HepG2 (cell line): ENCODE results near the gene BDH2. TPM values are rescaled to one million over a fixed set of nuclear protein-coding genes. Genes with fewer than 3 reads are reported as not detected.

Source experiments
- ATAC-seq: fragments of 200-7000 bp; cut with Tn5 transposase; 3 replicates; pipeline ENCODE4 v1.9.1; 2020; ENCODE audit warnings: mild to moderate bottlenecking, moderate library complexity
- Bru-seq: library from RNA; stranded (reverse); fragments of 400-500 nt; gene quantifications from one replicate; lab custom pipeline; 2021; lab: Mats Ljungman, UMichigan
- BruChase-seq, 2 experiments: library from RNA; stranded (reverse); fragments of 400-500 nt; gene quantifications; one replicate each; lab custom pipeline; 2021; lab: Mats Ljungman, UMichigan
- BruUV-seq: library from RNA; stranded (reverse); fragments of 400-500 nt; replicated peaks from 2 replicates; lab custom pipeline; 2021; lab: Mats Ljungman, UMichigan
- CTCF ChIA-PET: fragments of 300-600 bp; formaldehyde crosslinking; extraction: SDS; loops from one replicate; lab custom pipeline; 2021; ENCODE audit warnings: low total read pairs, inconsistent platforms, low intra/inter-chr PET ratio; lab: Yijun Ruan, JAX
- POLR2A ChIA-PET: fragments of 350-600 bp; sonication (Branson Sonifier 250); formaldehyde crosslinking; loops from one replicate; lab custom pipeline; 2020; ENCODE audit warnings: antibody characterized with exemption, inconsistent platforms; lab: Yijun Ruan, JAX
- DNase-seq: peaks from one replicate; pipeline ENCODE4 v3.0.0-alpha.2; 2015; ENCODE audit warnings: low spot score
- FAIRE-seq: peaks from 3 replicates; lab custom pipeline; 2011; peaks lifted over from hg19 to GRCh38; lab: Jason Lieb, UNC
- H2AFZ ChIP-seq: one replicate; pipeline ENCODE4 v1.6.1; 2011; ENCODE audit warnings: low read length, inconsistent platforms
- H3K27ac ChIP-seq: fragments of 300-600 bp; 3 replicates; pipeline ENCODE4 v1.8.0; 2011; ENCODE audit warnings: mixed run types, mild to moderate bottlenecking, mixed read lengths, low read length, inconsistent platforms; ENCODE audit not compliant: insufficient read depth; ENCODE audit errors: extremely low read length
- H3K27me3 ChIP-seq, 2 experiments: fragments of 200-600 bp in 1 of 2; 2 replicates in 1 of 2; 3 replicates in 1 of 2; pipeline versions ENCODE4 v1.6.0 to v1.8.0; 2011; ENCODE audit warnings: low read length in 2 of 2, mild to moderate bottlenecking in 2 of 2, moderate library complexity in 2 of 2, inconsistent platforms in 1 of 2; ENCODE audit not compliant: insufficient read depth in 2 of 2, control insufficient read depth in 1 of 2
- H3K36me3 ChIP-seq, 2 experiments: fragments of 200-600 bp in 1 of 2; replicated peaks in 1 of 2; 2 replicates in 1 of 2; 3 replicates in 1 of 2; pipeline versions ENCODE4 v1.5.1 to v1.8.0; 2011; ENCODE audit warnings: low read length in 2 of 2, inconsistent platforms in 1 of 2; ENCODE audit not compliant: insufficient read depth in 2 of 2, control insufficient read depth in 1 of 2
- H3K4me1 ChIP-seq: 2 replicates; pipeline ENCODE4 v1.5.1; 2012; ENCODE audit warnings: low read length, inconsistent platforms; ENCODE audit not compliant: insufficient read depth
- H3K4me2 ChIP-seq: 2 replicates; pipeline ENCODE4 v1.6.0; 2011; ENCODE audit warnings: low read depth, low read length, inconsistent platforms
- H3K4me3 ChIP-seq, 3 experiments: fragments of 200-600 bp in 1 of 3; sonication (generic), shearing (Covaris generic) in 1 of 3; replicated peaks in 1 of 3; 2 replicates each; pipeline ENCODE4 v1.5.1; 2011 to 2016; ENCODE audit warnings: low read length in 3 of 3, inconsistent platforms in 2 of 3, low read depth in 2 of 3, mild to moderate bottlenecking in 2 of 3, control low read depth in 1 of 3, mixed read lengths in 1 of 3; ENCODE audit not compliant: insufficient read depth in 1 of 3
- H3K79me2 ChIP-seq: one replicate; pipeline ENCODE4 v1.6.1; 2011; ENCODE audit warnings: low read length, inconsistent platforms; ENCODE audit not compliant: insufficient read depth
- H3K9ac ChIP-seq: 2 replicates; pipeline ENCODE4 v1.6.0; 2011; ENCODE audit warnings: mild to moderate bottlenecking, low read depth, low read length, inconsistent platforms; ENCODE audit not compliant: insufficient read depth
- H3K9me3 ChIP-seq: 2 replicates; pipeline ENCODE4 v1.5.1; 2012; ENCODE audit warnings: mild to moderate bottlenecking, low read length
- H4K20me1 ChIP-seq: 2 replicates; pipeline ENCODE4 v1.6.0; 2011; ENCODE audit warnings: inconsistent platforms, mild to moderate bottlenecking, low read length, moderate library complexity; ENCODE audit not compliant: insufficient read depth
- CREB1 ChIP-seq, 2 experiments: fragments of 450-650 bp in 1 of 2; IDR thresholded peaks; 2 replicates each; pipeline ENCODE4 v1.6.1; 2016 to 2017; ENCODE audit warnings: control low read depth in 1 of 2, mild to moderate bottlenecking in 1 of 2, missing compliant biosample characterization in 1 of 2, missing genetic modification characterization in 1 of 2
- HMGXB3 ChIP-seq: sonication (generic); formaldehyde crosslinking; IDR thresholded peaks from 2 replicates; pipeline ENCODE4 v1.4.0; 2020; ENCODE audit warnings: missing genetic modification reagents, borderline replicate concordance
- KLF16 ChIP-seq, 2 experiments: sonication (generic) in 1 of 2; formaldehyde crosslinking in 1 of 2; IDR thresholded peaks; 2 replicates each; pipeline versions ENCODE4 v1.6.1 to v1.8.0; 2016 to 2023; ENCODE audit warnings: missing genetic modification reagents in 2 of 2, missing compliant biosample characterization in 1 of 2
- KMT2B ChIP-seq: IDR thresholded peaks from 2 replicates; pipeline ENCODE4 v1.6.1; 2016; ENCODE audit warnings: missing genetic modification reagents, missing compliant biosample characterization
- MXD4 ChIP-seq: IDR thresholded peaks from 2 replicates; pipeline ENCODE4 v1.6.1; 2016; ENCODE audit warnings: mild to moderate bottlenecking, missing biosample characterization, missing genetic modification reagents
- SOX5 ChIP-seq: IDR thresholded peaks from 2 replicates; pipeline ENCODE4 v1.6.1; 2016; ENCODE audit warnings: borderline replicate concordance
- ZNF256 ChIP-seq: sonication (generic); formaldehyde crosslinking; conservative IDR thresholded peaks from 2 replicates; pipeline ENCODE4 v1.4.0; 2020; ENCODE audit warnings: missing genetic modification reagents
- ZNF615 ChIP-seq: sonication (generic); formaldehyde crosslinking; IDR thresholded peaks from 2 replicates; pipeline ENCODE4 v1.5.0; 2020; ENCODE audit warnings: mild to moderate bottlenecking, missing genetic modification reagents, borderline replicate concordance
- ZNF660 ChIP-seq: sonication (generic); formaldehyde crosslinking; IDR thresholded peaks from 2 replicates; pipeline ENCODE4 v1.5.1; 2020; ENCODE audit warnings: mild to moderate bottlenecking, low read depth, missing genetic modification reagents, borderline replicate concordance
- WGBS: methylation state at CpG from one replicate; pipeline ENCODE4 v1.1.6; 2017; ENCODE audit warnings: low lambda C conversion rate; 5-methylcytosine and 5-hydroxymethylcytosine counted together
- in situ Hi-C: cut with HindIII; loops from 2 replicates; pipeline ENCODE4 v1.10.0; 2017; ENCODE audit warnings: low pct_unique_long_range_greater_than_20kb; ENCODE audit not compliant: extremely low pct_ligation_motif_present
- intact Hi-C: fragments of 100-400 bp; cut with micrococcal nuclease; formaldehyde crosslinking; loops from one replicate; pipeline ENCODE4 v1.10.0; 2022; ENCODE audit not compliant: unreplicated experiment
- long read RNA-seq, 2 experiments: library from RNA in 1 of 2; library from polyadenylated mRNA in 1 of 2; stranded (forward) in 1 of 2; unstranded in 1 of 2; transcript quantifications; one replicate each; pipeline ENCODE4 v2.0.0, GENCODE V29; 2019 to 2022
- polyA minus RNA-seq, 3 experiments: library from RNA; depleted of rRNA, polyadenylated mRNA; stranded (reverse); fragments of >200 nt; gene quantifications; 2 replicates each; pipeline ENCODE4 v1.2.3, GENCODE V29; 2011; ENCODE audit warnings: low replicate concordance in 1 of 3
- polyA plus RNA-seq, 8 experiments: library from polyadenylated mRNA; depleted of rRNA in 3 of 8; stranded (reverse) in 7 of 8; unstranded in 1 of 8; fragments of >200 nt; fragmentation: Illumina TruSeq in 4 of 8; extraction: Trizol in 4 of 8; gene quantifications; 2 replicates each; pipeline versions ENCODE4 v1.2.1 to v1.2.3, GENCODE V29; 2011 to 2016; ENCODE audit warnings: low read depth in 4 of 8, missing spikeins in 1 of 8, mixed read lengths in 1 of 8; ENCODE audit not compliant: insufficient read depth in 1 of 8
- total RNA-seq, 5 experiments: library from RNA; depleted of rRNA; stranded (reverse); fragments of >200 nt; fragmentation: Illumina TruSeq; extraction: Trizol; gene quantifications; 2 replicates each; pipeline ENCODE4 v1.2.3, GENCODE V29; 2016; ENCODE audit warnings: low read depth in 1 of 5
- TF ChIP-seq, protein P1 (sequence below): sonication (generic); formaldehyde crosslinking; IDR thresholded peaks from 2 replicates; pipeline ENCODE4 v1.5.0; 2020; ENCODE audit warnings: mild to moderate bottlenecking, missing genetic modification reagents, moderate library complexity

BDH2 gene
- total RNA-seq (2016; rRNA removed; fragmentation: Illumina TruSeq; extraction: Trizol) (46.2 and 61.0 TPM in 2 replicates), polyA plus RNA-seq (2011; rRNA removed) (29.1 and 34.8 TPM in 2 replicates), polyA minus RNA-seq (2011; rRNA and poly(A)+ RNA removed; ENCODE audit: low replicate concordance) (4.5 and 6.4 TPM in 2 replicates), Bru-seq, nascent RNA (percentile 55 among the genes with signal in this experiment), BruChase-seq, experiment 1, labeled RNA remaining after a 6-hour chase (percentile 52 among the genes with signal in this experiment), BruChase-seq, experiment 2, labeled RNA remaining after a 2-hour chase (percentile 48 among the genes with signal in this experiment)
- total RNA-seq (2016; cell fraction: cytosol; rRNA removed; fragmentation: Illumina TruSeq; extraction: Trizol; ENCODE audit: low read depth), result 5.9 and 7.4 TPM in 2 replicates
- total RNA-seq (2016; cell fraction: insoluble cytoplasmic fraction; rRNA removed; fragmentation: Illumina TruSeq; extraction: Trizol), result 43.7 and 65.1 TPM in 2 replicates
- total RNA-seq (2016; cell fraction: membrane; rRNA removed; fragmentation: Illumina TruSeq; extraction: Trizol), result 9.9 and 10.2 TPM in 2 replicates
- 25.2 and 26.4 TPM in 2 replicates for total RNA-seq (2016; cell fraction: nucleus; rRNA removed; fragmentation: Illumina TruSeq; extraction: Trizol)
- polyA plus RNA-seq (2011; cell fraction: cytosol; rRNA removed), result 13.8 and 17.3 TPM in 2 replicates
- polyA plus RNA-seq (2011; cell fraction: nucleus; rRNA removed), result 27.4 and 37.3 TPM in 2 replicates
- polyA plus RNA-seq (2012), result 18.9 and 28.5 TPM in 2 replicates
- polyA plus RNA-seq (2016; cell fraction: cytosol; fragmentation: Illumina TruSeq; extraction: Trizol; ENCODE audit: low read depth), result 4.4 and 4.7 TPM in 2 replicates
- polyA plus RNA-seq (2016; cell fraction: insoluble cytoplasmic fraction; fragmentation: Illumina TruSeq; extraction: Trizol; ENCODE audit: low read depth), result 55.9 and 59.9 TPM in 2 replicates
- polyA plus RNA-seq (2016; cell fraction: membrane; fragmentation: Illumina TruSeq; extraction: Trizol; ENCODE audit: low read depth), result 6.3 and 6.9 TPM in 2 replicates
- 36.7 and 40.0 TPM in 2 replicates for polyA plus RNA-seq (2016; cell fraction: nucleus; fragmentation: Illumina TruSeq; extraction: Trizol; ENCODE audit: insufficient read depth, low read depth)
- polyA minus RNA-seq (2011; cell fraction: cytosol; rRNA and poly(A)+ RNA removed), result 3.3 and 9.4 TPM in 2 replicates
- polyA minus RNA-seq (2011; cell fraction: nucleus; rRNA and poly(A)+ RNA removed), result 19.2 and 27.6 TPM in 2 replicates
- long read RNA-seq, experiment 1, transcript BDH2-201 (10 exons, 1,126 nt), result major isoform, 30 of 42 reads
- long read RNA-seq, experiment 1, partial matches to known transcripts, result 3 of 42 reads
- long read RNA-seq, experiment 1, other reads (novel, unspliced or antisense), result 9 of 42 reads
- long read RNA-seq, experiment 2, transcript BDH2-201 (10 exons, 1,126 nt), result major isoform, 18 of 21 reads
- long read RNA-seq, experiment 2, partial matches to known transcripts, result 0 of 21 reads
- long read RNA-seq, experiment 2, other reads (novel, unspliced or antisense), result 3 of 21 reads

DNA sequence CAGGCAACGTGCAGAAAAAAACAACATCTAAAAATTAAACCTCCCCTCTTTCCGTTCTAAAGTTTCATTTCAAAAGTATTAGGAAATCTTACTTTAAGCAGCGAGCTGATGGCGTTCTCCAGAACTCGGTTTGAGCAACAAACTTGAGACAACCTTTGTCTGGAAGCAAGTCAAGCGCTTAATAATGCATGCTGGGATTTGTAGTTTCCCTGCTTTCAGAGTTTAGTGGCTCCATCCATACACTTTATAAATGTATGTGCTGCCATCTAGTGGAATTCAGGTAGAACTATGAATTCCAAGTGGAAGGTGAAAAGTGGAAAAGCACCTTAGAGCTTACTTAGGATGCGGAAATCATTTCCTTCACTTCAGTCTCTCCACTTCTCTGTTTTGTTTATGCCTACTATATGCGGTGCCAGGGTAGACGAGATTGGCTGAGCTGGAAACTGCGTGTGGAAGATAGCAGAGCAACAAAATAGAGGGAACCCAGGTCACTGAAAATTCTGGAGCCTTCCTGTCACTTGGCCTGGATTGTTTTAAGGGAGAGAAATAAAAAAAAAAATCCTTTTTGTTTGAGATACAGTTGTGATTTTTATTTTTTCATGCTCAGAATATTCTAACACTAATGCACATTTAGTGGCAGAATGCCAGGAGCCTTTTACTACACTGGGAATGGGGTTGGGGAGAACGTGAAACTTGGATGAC lies at the start of gene BDH2:
TSS of gene BDH2 (minus strand) at position 144 of the 702 bp plus-strand sequence. CDS start 3,580 bp downstream, outside the sequence.
- ATAC-seq (peak; percentile 87), DNase-seq (peak; percentile 85), FAIRE-seq (peak; percentile 90)
- Histone ChIP-seq H3K4me3 (peak within 1 kb of the TSS; percentile 52 to 70 (median 66)), H3K9ac (peak within 1 kb of the TSS; percentile 66), H4K20me1 (no peaks in the 10 kb centered on the region), H2AFZ (peak within 1 kb of the TSS; percentile 87), H3K36me3 (no peaks in the 10 kb centered on the region), H3K4me1 (peaks cover 47% of the 10 kb centered on the region), H3K9me3 (no peaks in the 10 kb centered on the region), H3K27ac (no peak within 1 kb of the TSS), H3K79me2 (no peaks in the 10 kb centered on the region), H3K4me2 (peak within 1 kb of the TSS; percentile 79), H3K27me3 (no peaks in the 10 kb centered on the region)
- 4% methylated on average over 11 of the region's 11 CpGs for WGBS
- ChIA-PET POLR2A (interaction anchor here (0.7 to 2.9 kb wide), 5 partner anchors 23 to 479 kb away, joined by 3 to 10 read pairs (median 4); partner anchors contain the start of genes CISD2, SLC9B2 and UBE2D3), CTCF (no interaction called here)
- in situ Hi-C loops (loop anchor here (5.0 to 10.0 kb wide), 2 partner anchors 478 to 665 kb away; no protein-coding TSS in a partner anchor), intact Hi-C loops (loop anchor here (2.0 to 5.0 kb wide), 5 partner anchors 53 to 1978 kb away; no protein-coding TSS in a partner anchor)
- no TSS peak for BruUV-seq
- TF ChIP-seq CREB1 (IDR thresholded peaks at IDR 0.05) (no peak), CREB1 (CRISPR knock-in tag; IDR thresholded peaks at IDR 0.05) (peak; percentile 71), KLF16 (CRISPR knock-in tag; IDR thresholded peaks at IDR 0.05) (0 out of 4 replicates have a peak, but pooled peaks of 1 of the 2 experiments have one; percentile 46), HMGXB3 (peak; percentile 44; the same call in 1 of the 2 replicates), MXD4 (CRISPR knock-in tag) (no peak), KMT2B (CRISPR knock-in tag) (peak; percentile 47; the same call in 1 of the 2 replicates), ZNF660 (CRISPR knock-in tag) (no peak), ZNF256 (CRISPR knock-in tag) (no peak), ZNF615 (CRISPR knock-in tag) (no peak), SOX5 (CRISPR knock-in tag) (peak; percentile 52)
- TF ChIP-seq, protein P1, sequence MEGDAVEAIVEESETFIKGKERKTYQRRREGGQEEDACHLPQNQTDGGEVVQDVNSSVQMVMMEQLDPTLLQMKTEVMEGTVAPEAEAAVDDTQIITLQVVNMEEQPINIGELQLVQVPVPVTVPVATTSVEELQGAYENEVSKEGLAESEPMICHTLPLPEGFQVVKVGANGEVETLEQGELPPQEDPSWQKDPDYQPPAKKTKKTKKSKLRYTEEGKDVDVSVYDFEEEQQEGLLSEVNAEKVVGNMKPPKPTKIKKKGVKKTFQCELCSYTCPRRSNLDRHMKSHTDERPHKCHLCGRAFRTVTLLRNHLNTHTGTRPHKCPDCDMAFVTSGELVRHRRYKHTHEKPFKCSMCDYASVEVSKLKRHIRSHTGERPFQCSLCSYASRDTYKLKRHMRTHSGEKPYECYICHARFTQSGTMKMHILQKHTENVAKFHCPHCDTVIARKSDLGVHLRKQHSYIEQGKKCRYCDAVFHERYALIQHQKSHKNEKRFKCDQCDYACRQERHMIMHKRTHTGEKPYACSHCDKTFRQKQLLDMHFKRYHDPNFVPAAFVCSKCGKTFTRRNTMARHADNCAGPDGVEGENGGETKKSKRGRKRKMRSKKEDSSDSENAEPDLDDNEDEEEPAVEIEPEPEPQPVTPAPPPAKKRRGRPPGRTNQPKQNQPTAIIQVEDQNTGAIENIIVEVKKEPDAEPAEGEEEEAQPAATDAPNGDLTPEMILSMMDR (CRISPR knock-in tag), result peak; percentile 90
